Skeletal muscle tissue (tissue), 4 donors: ENCODE measurements around the gene FAM83F. TPM values are rescaled to one million over a fixed set of nuclear protein-coding genes. Genes with fewer than 3 reads are reported as not detected.

Experiments used
- H3K27ac ChIP-seq: one replicate; pipeline ENCODE4 v1.7.0; 2013; ENCODE audit warnings: mild to moderate bottlenecking, low read depth, low read length, inconsistent platforms
- H3K27me3 ChIP-seq, 3 donors: one replicate each; pipeline ENCODE4 v1.7.0; 2013; ENCODE audit warnings: low read length in 3 of 3; ENCODE audit not compliant: control insufficient read depth in 3 of 3, insufficient read depth in 3 of 3
- H3K36me3 ChIP-seq, 3 donors: one replicate each; pipeline ENCODE4 v1.7.0; 2013; ENCODE audit warnings: low read length in 3 of 3; ENCODE audit not compliant: control insufficient read depth in 3 of 3, insufficient read depth in 3 of 3
- H3K4me1 ChIP-seq, 3 donors: one replicate each; pipeline ENCODE4 v1.7.0; 2013; ENCODE audit warnings: low read length in 3 of 3, mild to moderate bottlenecking in 3 of 3; ENCODE audit not compliant: control insufficient read depth in 3 of 3, insufficient read depth in 3 of 3
- H3K4me3 ChIP-seq, 3 donors: one replicate each; pipeline ENCODE4 v1.7.0; 2013; ENCODE audit warnings: low read length in 3 of 3
- H3K9ac ChIP-seq, 3 donors: one replicate each; pipeline ENCODE4 v1.7.0; 2013; ENCODE audit warnings: low read length in 3 of 3, mild to moderate bottlenecking in 3 of 3, moderate library complexity in 2 of 3, low read depth in 1 of 3
- H3K9me3 ChIP-seq, 3 donors: one replicate each; pipeline ENCODE4 v1.7.0; 2013; ENCODE audit warnings: low read length in 3 of 3; ENCODE audit not compliant: control insufficient read depth in 3 of 3
- total RNA-seq: library from RNA; depleted of rRNA; stranded (reverse); fragments of >200 nt; gene quantifications from one replicate; pipeline ENCODE4 v1.2.3, GENCODE V29; 2014
- donor health status: Osteomylitis.

FAM83F gene
- total RNA-seq, 1 donor from 2014 or later: under 0.01 TPM

DNA sequence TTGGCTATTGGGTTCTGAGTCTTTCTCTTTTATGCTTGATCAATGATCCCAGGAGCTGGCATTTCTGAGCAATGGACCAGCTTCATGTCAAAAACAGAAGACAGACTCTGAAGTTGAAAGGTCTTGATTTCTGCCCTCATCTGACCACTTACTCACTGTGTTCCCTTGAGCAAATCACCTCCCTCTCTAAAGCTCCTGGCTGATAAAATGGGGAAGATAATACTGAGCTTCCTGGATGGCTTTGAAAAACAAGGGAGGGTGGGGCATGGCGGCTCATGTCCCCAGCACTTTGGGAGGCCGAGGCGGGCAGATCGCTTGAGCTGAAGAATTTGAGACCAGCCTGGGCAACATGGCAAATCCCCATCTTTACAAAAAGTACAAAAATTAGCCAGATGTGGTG lies 6.4 kb downstream of the FAM83F start:
- no peak overlapping the region for H3K4me3 ChIP-seq
- H3K9ac ChIP-seq: no peak overlapping the region
- H3K27ac ChIP-seq: no peak overlapping the region
- peaks cover 19 to 28% (median 22%) of the 10 kb centered on the region in 3 donors for H3K27me3 ChIP-seq
- H3K9me3 ChIP-seq: no peaks in the 10 kb centered on the region
- H3K4me1 ChIP-seq: peaks cover 0 to 3% (median 0%) of the 10 kb centered on the region in 3 donors
- no peaks in the 10 kb centered on the region for H3K36me3 ChIP-seq

DNA sequence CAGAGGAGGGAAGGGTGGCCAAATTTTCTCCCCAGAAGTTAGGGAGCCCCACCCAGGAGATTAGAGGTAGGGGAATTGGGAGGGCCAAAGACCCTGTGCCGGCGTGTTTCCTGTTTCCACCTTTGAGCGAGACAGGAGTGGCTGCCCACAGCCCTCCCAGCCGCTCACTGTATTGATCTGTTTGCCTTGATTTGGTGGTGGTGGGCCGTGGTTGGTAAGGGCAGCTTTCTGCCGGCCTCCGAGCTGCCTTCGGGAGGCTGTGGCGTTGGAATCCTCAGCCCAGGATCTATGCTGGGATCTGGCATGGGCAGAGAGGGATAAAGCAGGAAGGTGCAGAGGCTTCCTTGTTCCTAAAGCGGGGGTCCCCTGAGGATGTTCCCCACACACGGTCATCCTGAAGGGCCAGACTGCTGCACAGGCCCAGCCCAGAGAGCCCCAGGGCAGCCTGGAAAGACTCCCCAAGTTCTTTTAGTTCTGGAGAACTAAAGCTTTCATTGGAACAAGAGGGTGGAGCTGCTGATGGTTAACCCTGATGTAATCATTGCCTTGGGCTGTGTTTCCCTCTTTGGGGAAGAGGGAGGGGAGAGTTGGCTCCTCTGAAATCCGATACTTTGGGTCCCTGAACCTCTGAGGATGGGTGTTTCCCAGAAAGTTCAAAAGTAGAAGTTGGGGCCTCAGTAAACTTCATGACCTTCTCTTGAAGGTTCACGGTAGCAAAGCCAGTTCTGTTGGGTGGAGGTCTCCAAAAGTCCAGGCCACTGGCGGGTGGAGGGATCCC lies 7.2 kb downstream of the FAM83F start:
- Histone ChIP-seq H3K4me1 (peaks cover 0 to 3% (median 0%) of the 10 kb centered on the region in 3 donors), H3K4me3 (no peak overlapping the region), H3K9me3 (no peaks in the 10 kb centered on the region), H3K9ac (no peak overlapping the region), H3K27me3 (peaks cover 10 to 29% (median 24%) of the 10 kb centered on the region in 3 donors), H3K27ac (no peak overlapping the region), H3K36me3 (no peaks in the 10 kb centered on the region)

DNA sequence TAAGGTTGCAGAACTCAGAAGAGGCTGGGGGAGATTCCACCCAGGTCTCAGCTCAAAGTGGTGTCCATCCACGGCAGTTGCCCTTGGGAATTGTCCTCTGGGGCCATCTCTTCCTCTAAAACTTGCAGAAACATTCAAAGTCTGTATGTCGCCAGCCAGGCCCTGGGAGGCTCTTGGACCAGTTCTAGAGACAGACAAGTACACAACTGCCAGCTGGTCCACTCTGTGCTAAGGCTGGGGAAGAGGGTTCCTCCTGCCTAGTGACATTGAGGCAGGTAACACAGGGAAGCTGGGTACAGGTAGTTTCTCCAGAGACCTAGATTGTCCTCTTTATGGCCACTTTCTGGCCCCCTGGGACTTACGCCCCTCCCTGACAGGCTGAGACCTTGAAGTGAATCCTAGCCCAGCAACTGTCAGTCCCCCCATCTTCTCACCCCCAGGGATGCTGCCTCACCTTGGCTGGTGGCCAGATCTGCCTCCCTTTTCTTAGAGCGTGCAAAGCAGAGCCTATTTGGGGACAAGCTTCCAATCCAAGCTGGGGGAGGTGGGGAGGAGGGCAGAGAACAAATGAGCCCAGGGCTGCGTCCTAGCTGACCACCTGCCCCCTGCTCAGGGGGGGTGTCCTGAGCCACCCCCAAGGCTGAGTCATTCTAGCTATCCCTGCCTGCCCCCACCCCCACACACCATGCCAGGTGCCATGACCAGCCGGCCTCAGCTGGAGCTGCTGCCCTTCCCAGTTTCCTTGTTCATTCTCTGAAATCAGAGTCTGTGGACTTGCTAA lies 8.4 kb downstream of the FAM83F start:
- Histone ChIP-seq H3K4me3 (no peak overlapping the region), H3K36me3 (no peaks in the 10 kb centered on the region), H3K9ac (no peak overlapping the region), H3K9me3 (no peaks in the 10 kb centered on the region), H3K27ac (no peak overlapping the region), H3K4me1 (no peaks in the 10 kb centered on the region), H3K27me3 (peaks cover 4 to 32% (median 20%) of the 10 kb centered on the region in 3 donors)

DNA sequence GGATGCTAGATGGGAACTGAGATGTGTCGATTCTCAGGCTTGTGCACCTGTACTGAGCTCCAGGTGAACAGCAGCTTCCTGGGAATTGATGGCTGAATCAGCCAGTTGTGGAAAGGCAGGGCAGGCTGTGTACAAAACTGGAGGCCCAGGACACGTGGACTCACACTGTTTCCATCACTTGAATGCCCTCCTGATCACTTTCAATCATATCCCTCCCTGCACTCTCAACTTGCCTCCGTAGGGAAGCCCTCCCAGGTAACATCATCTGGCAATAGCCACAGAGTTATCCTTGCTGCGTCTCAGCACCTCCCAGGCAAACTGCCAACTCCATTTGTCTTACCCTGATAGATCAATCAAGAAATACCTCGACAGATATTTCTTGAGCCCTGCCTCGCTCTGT lies 10.1 kb downstream of the FAM83F start:
- Histone ChIP-seq H3K27me3 (peaks cover 20 to 43% (median 37%) of the 10 kb centered on the region in 3 donors), H3K27ac (no peak overlapping the region), H3K4me1 (no peaks in the 10 kb centered on the region), H3K4me3 (no peak overlapping the region), H3K36me3 (no peaks in the 10 kb centered on the region), H3K9me3 (no peaks in the 10 kb centered on the region), H3K9ac (no peak overlapping the region)

DNA sequence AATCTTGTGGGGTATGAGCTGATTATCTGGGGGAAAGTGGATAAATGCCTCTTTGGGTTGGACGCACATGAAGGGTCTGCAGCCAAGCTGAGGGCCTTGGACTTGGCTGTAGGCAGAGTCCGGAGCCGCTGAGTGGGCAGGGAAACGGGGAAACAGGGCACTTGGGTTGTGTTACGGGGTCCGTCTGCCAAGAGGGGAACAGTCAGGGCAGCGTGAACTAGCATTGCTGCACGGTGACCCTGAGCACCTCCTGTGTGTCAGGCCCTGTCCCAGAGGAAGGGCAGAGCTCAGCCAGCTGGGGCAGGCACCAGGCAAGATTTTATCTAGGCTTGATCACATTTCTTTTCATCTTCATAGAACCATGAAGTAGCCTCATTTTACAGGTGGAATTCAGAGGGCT lies 11.9 kb downstream of the FAM83F start:
- Histone ChIP-seq H3K27me3 (peaks cover 32 to 57% (median 47%) of the 10 kb centered on the region in 3 donors), H3K4me1 (no peaks in the 10 kb centered on the region), H3K27ac (no peak overlapping the region), H3K36me3 (no peaks in the 10 kb centered on the region), H3K4me3 (no peak overlapping the region), H3K9ac (no peak overlapping the region), H3K9me3 (no peaks in the 10 kb centered on the region)

DNA sequence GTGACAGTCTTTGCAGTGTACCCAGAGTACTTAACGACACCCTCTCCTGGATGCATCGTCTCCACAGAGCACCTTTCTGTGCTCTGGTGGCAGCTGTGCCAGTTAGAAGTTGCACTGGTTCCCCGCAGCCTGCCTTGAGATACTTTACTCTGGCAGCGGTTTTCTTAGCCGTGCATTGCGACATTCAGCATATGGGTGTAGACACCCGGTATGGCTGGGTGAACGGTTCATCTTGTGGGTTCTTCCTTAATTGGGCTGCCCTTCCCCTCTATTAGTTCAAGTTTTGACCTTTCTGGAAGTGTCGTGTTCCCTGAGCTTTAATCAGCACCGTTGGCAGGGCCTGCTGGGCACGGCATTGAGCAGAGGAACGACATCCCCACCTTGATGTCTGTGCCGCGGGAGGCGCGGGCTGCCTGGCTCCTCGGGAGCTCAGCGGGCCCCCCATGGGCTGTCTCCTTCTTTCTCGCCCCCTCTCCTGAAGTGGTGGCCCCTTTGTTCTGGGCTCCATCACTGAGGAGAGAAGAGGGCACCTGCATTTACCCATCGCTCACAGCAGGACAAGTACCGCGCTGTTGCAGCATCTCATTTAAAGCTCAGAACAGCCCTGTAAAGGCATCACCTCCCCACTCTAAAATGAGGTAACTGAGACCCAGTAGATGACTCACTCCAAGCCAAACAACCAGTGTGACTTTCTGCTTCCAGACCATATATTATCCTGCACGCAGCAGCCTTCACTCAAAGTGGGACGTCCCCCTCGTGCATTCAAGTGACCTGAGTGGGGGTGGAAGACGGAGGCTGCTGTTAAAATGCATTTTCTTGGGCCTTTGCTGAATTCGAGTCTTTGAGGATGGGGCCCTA lies 13.3 kb downstream of the FAM83F start:
- Histone ChIP-seq H3K9ac (no peak overlapping the region), H3K36me3 (no peaks in the 10 kb centered on the region), H3K27ac (no peak overlapping the region), H3K9me3 (no peaks in the 10 kb centered on the region), H3K4me1 (no peaks in the 10 kb centered on the region), H3K4me3 (no peak overlapping the region), H3K27me3 (peaks cover 32 to 56% (median 48%) of the 10 kb centered on the region in 3 donors)

DNA sequence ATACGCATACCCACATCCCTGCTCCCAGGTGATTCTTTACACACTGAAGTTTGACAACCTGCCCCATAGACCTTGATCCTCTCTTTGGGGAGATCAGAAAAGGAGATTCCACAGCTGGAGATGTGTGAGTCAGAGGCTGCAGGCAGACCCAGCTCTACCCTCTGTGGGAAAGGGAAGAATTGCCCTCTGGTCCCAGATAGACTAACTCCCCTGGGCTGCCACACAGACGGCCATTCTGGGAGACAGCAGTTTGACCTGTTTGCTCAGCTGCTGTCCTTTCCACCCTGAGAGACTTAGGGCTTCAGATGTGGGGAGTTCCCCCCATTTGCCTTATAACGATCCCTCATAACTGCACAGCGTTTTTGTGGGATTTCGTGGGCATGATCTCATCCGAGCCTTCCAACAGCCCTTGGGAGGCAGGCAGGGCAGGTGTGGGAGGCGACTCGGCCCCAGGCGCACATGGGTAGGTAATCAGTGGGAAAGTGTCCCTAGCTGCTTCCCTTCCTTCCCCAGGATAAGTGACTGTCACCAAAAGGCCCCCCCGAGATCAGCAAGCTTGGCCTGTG lies 14.1 kb downstream of the FAM83F start:
- Histone ChIP-seq H3K36me3 (no peaks in the 10 kb centered on the region), H3K27ac (no peak overlapping the region), H3K9ac (no peak overlapping the region), H3K4me1 (no peaks in the 10 kb centered on the region), H3K4me3 (no peak overlapping the region), H3K9me3 (no peaks in the 10 kb centered on the region), H3K27me3 (peaks cover 32 to 53% (median 48%) of the 10 kb centered on the region in 3 donors)

DNA sequence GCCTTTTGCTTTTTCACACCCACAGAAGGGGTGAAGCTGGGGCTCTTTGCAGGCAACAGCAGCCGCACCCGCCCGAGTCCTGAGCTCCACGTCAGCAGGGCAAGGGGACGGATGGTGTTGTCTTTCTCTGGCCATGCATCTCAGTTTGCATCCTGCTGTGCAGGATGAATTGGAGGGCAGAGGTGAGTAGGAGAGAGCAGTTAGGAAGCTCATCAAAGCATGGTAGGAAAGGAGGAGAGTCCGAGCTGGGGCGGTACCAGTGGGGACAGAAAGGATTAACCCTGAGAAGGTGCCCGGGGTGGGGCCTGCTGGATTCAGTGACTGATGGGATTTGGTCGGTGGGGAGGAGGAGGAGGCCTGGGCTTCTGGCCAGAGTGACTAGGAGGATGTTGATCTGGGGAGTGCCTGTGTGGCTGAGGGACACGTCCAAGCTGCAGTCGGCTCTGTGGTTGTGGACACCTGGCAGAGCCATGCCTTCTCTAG lies 14.6 kb downstream of the FAM83F start:
- no peak overlapping the region for H3K4me3 ChIP-seq
- H3K9me3 ChIP-seq: no peaks in the 10 kb centered on the region
- H3K9ac ChIP-seq: no peak overlapping the region
- peaks cover 32 to 53% (median 48%) of the 10 kb centered on the region in 3 donors for H3K27me3 ChIP-seq
- no peak overlapping the region for H3K27ac ChIP-seq
- H3K4me1 ChIP-seq: no peaks in the 10 kb centered on the region
- H3K36me3 ChIP-seq: no peaks in the 10 kb centered on the region

DNA sequence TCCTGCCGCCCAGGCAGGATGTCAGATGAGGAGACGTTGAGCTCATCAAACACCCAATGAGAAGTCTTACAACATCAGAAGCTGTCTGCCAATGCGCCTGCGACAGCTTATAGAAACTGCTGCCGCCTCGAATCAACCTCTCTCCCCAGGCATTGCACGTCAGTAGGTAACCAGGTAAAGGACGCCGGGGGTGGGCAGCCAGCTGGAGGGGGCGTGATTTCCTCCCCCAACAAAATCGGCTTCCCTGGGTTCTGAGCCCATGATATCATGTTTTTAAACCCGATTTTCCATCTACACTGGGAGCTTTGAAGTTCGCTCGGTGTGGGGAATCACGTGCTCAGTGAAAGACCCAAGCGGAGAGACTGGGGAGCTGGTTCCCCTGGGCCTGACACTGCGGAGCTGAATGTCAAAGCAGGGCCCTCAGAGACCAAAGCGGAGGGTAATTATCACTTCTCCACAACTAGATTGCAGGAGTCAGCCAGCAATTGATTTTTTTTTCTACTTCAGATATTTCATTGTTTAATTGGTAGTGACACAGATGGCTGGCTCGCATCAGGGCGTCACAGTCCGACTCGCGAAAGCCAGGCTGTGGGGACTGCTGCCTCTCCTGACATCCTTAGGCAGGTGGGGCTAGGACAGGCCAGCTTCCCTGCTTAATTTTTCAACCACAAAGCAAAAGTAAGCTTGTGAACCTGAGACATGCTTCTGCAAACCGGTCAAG lies 15.4 kb downstream of the FAM83F start:
- Histone ChIP-seq H3K4me1 (no peaks in the 10 kb centered on the region), H3K27ac (no peak overlapping the region), H3K9me3 (no peaks in the 10 kb centered on the region), H3K9ac (no peak overlapping the region), H3K36me3 (no peaks in the 10 kb centered on the region), H3K4me3 (no peak overlapping the region), H3K27me3 (peaks cover 29 to 50% (median 44%) of the 10 kb centered on the region in 3 donors)
